OCI-LY7 (cell line): ENCODE measurements around the gene MRPL34. TPM values are rescaled to one million over a fixed set of nuclear protein-coding genes. Genes with fewer than 3 reads are reported as not detected.

ENCODE experiments used
- BruUV-seq: library from RNA; stranded (reverse); fragments of 400-500 nt; replicated peaks from 2 replicates; lab custom pipeline; 2021; lab: Mats Ljungman, UMichigan
- CTCF ChIA-PET: fragments of 300-600 bp; sonication (Branson Sonifier 250); formaldehyde crosslinking; loops from one replicate; lab custom pipeline; 2022; ENCODE audit warnings: antibody characterized with exemption; ENCODE audit not compliant: unreplicated experiment; lab: Charles Lee
- POLR2A ChIA-PET: fragments of 300-600 bp; sonication (Branson Sonifier 250); formaldehyde crosslinking; loops from one replicate; lab custom pipeline; 2022; ENCODE audit warnings: antibody characterized with exemption; lab: Charles Lee
- DNase-seq: peaks from one replicate; pipeline ENCODE4 v3.0.0-alpha.2; 2015; ENCODE audit warnings: low spot score
- H2AFZ ChIP-seq: fragments of 200-600 bp; sonication (generic), shearing (Covaris generic); 2 replicates; pipeline ENCODE4 v1.6.1; 2014; ENCODE audit warnings: mild to moderate bottlenecking, antibody characterized with exemption, low read length, moderate library complexity
- H3K27ac ChIP-seq: fragments of 200-600 bp; sonication (generic); 2 replicates; pipeline ENCODE4 v1.5.1; 2014; ENCODE audit warnings: mixed run types, low read depth, mild to moderate bottlenecking, moderate library complexity, low read length, inconsistent platforms; ENCODE audit not compliant: poor library complexity, severe bottlenecking
- H3K36me3 ChIP-seq: fragments of 200-600 bp; sonication (generic); 2 replicates; pipeline ENCODE4 v1.6.1; 2014; ENCODE audit warnings: mild to moderate bottlenecking, antibody characterized with exemption, low read length, moderate library complexity, mixed read lengths; ENCODE audit not compliant: insufficient read depth
- H3K4me1 ChIP-seq: fragments of 200-600 bp; sonication (generic); 2 replicates; pipeline ENCODE4 v1.5.1; 2014; ENCODE audit warnings: mild to moderate bottlenecking, low read length; ENCODE audit not compliant: insufficient read depth, poor library complexity, severe bottlenecking
- H3K4me2 ChIP-seq: fragments of 200-600 bp; sonication (generic); 2 replicates; pipeline ENCODE4 v1.6.1; 2014; ENCODE audit warnings: mild to moderate bottlenecking, low read length
- H3K4me3 ChIP-seq: fragments of 200-600 bp; sonication (generic); 2 replicates; pipeline ENCODE4 v1.5.1; 2014; ENCODE audit warnings: mild to moderate bottlenecking, low read depth, low read length; ENCODE audit not compliant: poor library complexity, severe bottlenecking
- H3K79me2 ChIP-seq: fragments of 200-600 bp; sonication (generic); 2 replicates; pipeline ENCODE4 v1.6.1; 2016; ENCODE audit warnings: low read depth, mild to moderate bottlenecking, low read length, moderate library complexity, mixed read lengths; ENCODE audit not compliant: insufficient read depth
- H3K9me2 ChIP-seq: fragments of 200-600 bp; sonication (generic); 2 replicates; pipeline ENCODE4 v1.6.1; 2016; ENCODE audit warnings: mild to moderate bottlenecking, low read length, mixed read lengths; ENCODE audit not compliant: insufficient read depth
- H3K9me3 ChIP-seq: fragments of 200-600 bp; sonication (generic); 2 replicates; pipeline ENCODE4 v1.6.1; 2014; ENCODE audit warnings: mild to moderate bottlenecking, mixed run types, low read length, mixed read lengths
- H4K20me1 ChIP-seq: fragments of 200-600 bp; sonication (generic); 2 replicates; pipeline ENCODE4 v1.6.1; 2014; ENCODE audit warnings: mild to moderate bottlenecking, antibody characterized with exemption, low read length, moderate library complexity, mixed read lengths; ENCODE audit not compliant: insufficient read depth
- EZH2phosphoT487 ChIP-seq: fragments of 200-600 bp; sonication (generic); IDR thresholded peaks from 2 replicates; pipeline ENCODE4 v1.6.1; 2018; ENCODE audit warnings: low read depth, borderline replicate concordance, mild to moderate bottlenecking, mixed run types, antibody characterized with exemption, low read length, moderate library complexity, mixed read lengths
- intact Hi-C: fragments of 100-400 bp; cut with micrococcal nuclease; formaldehyde crosslinking; loops from one replicate; pipeline ENCODE4 v1.10.0; 2022; ENCODE audit not compliant: unreplicated experiment
- total RNA-seq, 2 experiments: library from RNA; depleted of rRNA in 1 of 2; stranded (reverse); fragments of >200 nt in 1 of 2; shearing (Covaris generic) in 1 of 2; gene quantifications; 2 replicates each; pipeline ENCODE4 v1.2.3, GENCODE V29; 2014 to 2022
- TF ChIP-seq, protein P1 (sequence below): fragments of 200-600 bp; sonication (generic); conservative IDR thresholded peaks from 2 replicates; pipeline ENCODE4 v1.5.1; 2014; ENCODE audit warnings: mild to moderate bottlenecking, antibody characterized with exemption, low read length, moderate library complexity, mixed read lengths

Gene MRPL34
- total RNA-seq, 2 experiments from 2014 or later: 173 to 174 TPM

DNA sequence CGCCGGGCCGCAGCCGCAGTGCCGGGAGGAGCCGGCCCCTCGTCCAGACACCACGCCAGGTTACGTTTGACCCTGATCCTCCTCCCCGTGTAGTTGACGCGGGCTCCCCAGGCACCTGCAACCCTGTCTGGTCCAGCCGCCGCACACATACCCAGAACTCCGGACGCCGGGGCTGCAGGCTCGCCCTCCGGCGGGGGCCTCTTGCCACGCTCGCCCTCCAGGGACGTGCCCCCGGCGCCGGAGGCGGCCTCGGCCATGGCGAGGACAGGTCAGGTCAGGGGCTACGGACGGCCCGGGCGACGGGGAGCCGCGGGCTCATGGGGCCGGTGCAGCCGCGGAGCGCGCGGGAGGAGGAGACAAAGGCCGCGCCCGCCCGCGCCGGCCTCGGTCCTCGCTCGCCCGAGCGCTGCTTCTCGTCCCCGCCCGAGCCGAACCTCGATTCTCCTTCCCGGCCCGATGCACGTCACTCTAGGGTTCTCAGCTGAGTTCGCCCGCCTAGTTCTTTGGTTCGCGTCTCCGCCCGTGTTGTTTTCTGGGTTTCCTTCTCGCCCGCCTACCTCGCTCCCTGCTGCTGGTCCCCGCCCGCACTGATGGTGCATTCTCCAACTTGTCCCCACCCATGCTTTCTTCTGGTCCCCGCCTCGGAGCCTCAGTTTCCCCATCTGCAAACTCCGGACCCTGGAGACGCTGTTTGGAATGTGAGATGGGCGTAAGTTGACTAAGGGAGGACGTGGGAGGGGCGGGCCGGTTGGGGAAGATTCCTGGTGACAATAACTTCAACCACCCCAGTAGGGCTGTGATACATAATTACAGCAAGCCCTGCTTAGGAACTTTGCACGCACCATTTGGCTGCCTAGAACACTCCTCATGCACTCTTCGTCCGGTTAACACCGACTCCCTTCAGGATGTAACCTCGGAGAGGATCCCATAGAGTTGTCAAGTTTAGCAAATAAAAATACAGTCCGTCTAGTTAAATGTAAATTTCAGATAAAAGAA lies 29.0 kb downstream of the MRPL34 start, which contains the start of gene ANO8:
Gene ANO8, minus strand, starts transcription at position 442 of the 996 bp plus-strand sequence. Its CDS starts 185 bp downstream, at position 257.
- peaks cover 11% of the 10 kb centered on the region; the same call in 1 of the 2 replicates for H3K36me3 ChIP-seq
- peaks cover 39% of the 10 kb centered on the region for H3K4me1 ChIP-seq
- H3K27ac ChIP-seq: peak within 1 kb of the TSS; percentile 38
- BruUV-seq: no TSS peak
- TF ChIP-seq, protein P1, sequence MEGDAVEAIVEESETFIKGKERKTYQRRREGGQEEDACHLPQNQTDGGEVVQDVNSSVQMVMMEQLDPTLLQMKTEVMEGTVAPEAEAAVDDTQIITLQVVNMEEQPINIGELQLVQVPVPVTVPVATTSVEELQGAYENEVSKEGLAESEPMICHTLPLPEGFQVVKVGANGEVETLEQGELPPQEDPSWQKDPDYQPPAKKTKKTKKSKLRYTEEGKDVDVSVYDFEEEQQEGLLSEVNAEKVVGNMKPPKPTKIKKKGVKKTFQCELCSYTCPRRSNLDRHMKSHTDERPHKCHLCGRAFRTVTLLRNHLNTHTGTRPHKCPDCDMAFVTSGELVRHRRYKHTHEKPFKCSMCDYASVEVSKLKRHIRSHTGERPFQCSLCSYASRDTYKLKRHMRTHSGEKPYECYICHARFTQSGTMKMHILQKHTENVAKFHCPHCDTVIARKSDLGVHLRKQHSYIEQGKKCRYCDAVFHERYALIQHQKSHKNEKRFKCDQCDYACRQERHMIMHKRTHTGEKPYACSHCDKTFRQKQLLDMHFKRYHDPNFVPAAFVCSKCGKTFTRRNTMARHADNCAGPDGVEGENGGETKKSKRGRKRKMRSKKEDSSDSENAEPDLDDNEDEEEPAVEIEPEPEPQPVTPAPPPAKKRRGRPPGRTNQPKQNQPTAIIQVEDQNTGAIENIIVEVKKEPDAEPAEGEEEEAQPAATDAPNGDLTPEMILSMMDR: no peak
- TF ChIP-seq EZH2phosphoT487: no peak
- H2AFZ ChIP-seq: peak within 1 kb of the TSS; percentile 86
- peak within 1 kb of the TSS; percentile 86 for H3K4me3 ChIP-seq
- DNase-seq: peak; percentile 98
- peaks cover 12% of the 10 kb centered on the region; the same call in 1 of the 2 replicates for H3K79me2 ChIP-seq
- H3K4me2 ChIP-seq: peak within 1 kb of the TSS; percentile 97
- H3K9me2 ChIP-seq: no peaks in the 10 kb centered on the region
- peaks cover 7% of the 10 kb centered on the region; the same call in 1 of the 2 replicates for H4K20me1 ChIP-seq
- POLR2A ChIA-PET: interaction anchor here (0.5 to 2.4 kb wide), 4 partner anchors 8 to 85 kb away, joined by 3 to 15 read pairs (median 4); partner anchors contain the start of gene DDA1
- CTCF ChIA-PET: no interaction called here
- no peaks in the 10 kb centered on the region for H3K9me3 ChIP-seq
- intact Hi-C loops: loop anchor here (1.0 kb wide), 2 partner anchors 25 to 42 kb away; partner anchors contain the start of gene DDA1

DNA sequence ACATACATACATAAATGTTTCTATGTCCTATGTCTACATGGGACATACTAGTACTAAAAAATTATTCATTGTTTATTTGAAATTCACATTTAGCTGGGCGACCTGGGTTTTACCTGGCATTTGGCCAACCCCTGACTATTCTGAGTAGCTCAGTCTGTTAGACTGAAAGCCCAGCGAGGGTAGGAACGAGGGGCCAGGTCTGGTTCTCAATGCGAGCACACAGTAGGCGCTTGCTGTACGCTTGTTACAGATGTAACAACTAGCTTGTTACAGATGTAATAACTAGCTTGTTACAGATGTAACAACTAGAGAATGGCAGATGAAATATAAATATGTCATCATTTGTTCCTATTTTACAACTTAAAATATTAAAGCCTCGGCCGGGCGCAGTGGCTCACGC lies 29.9 kb downstream of the MRPL34 start:
- no peak overlapping the region for H3K4me3 ChIP-seq
- peak overlapping the region; percentile 97 for H3K4me2 ChIP-seq
- intact Hi-C loops: loop anchor here (1.0 kb wide), 1 partner anchor 43 kb away; no protein-coding TSS in a partner anchor

More for the DNA sequence above, 29.9 kb downstream of the MRPL34 start:
- H3K9me2 ChIP-seq: no peaks in the 10 kb centered on the region
- no peaks in the 10 kb centered on the region for H3K9me3 ChIP-seq
- H3K36me3 ChIP-seq: peaks cover 11% of the 10 kb centered on the region; the same call in 1 of the 2 replicates
- ChIA-PET CTCF (no interaction called here), POLR2A (interaction anchor here (0.9 to 1.0 kb wide), 2 partner anchors 26 to 84 kb away, joined by 3 to 5 read pairs; partner anchors contain the start of gene DDA1)
- peaks cover 12% of the 10 kb centered on the region; the same call in 1 of the 2 replicates for H3K79me2 ChIP-seq
- H3K4me1 ChIP-seq: peaks cover 39% of the 10 kb centered on the region
- no peak overlapping the region for H3K27ac ChIP-seq
- no peak overlapping the region for H2AFZ ChIP-seq
- H4K20me1 ChIP-seq: peaks cover 7% of the 10 kb centered on the region; the same call in 1 of the 2 replicates
- BruUV-seq: no TSS peak
- TF ChIP-seq EZH2phosphoT487: no peak
- TF ChIP-seq, protein P1: no peak
- DNase-seq: no peak
